ENCODE data around the gene NANS. TPM values are rescaled to one million over a fixed set of nuclear protein-coding genes. Genes with fewer than 3 reads are reported as not detected.

The NANS gene
- total and polyA plus RNA-seq, 10 of the 15 experiments (the other 5 are each of a cell fraction or from before 2014, with no cell fraction given), result 21.0 to 126 (median 52.3) TPM

DNA sequence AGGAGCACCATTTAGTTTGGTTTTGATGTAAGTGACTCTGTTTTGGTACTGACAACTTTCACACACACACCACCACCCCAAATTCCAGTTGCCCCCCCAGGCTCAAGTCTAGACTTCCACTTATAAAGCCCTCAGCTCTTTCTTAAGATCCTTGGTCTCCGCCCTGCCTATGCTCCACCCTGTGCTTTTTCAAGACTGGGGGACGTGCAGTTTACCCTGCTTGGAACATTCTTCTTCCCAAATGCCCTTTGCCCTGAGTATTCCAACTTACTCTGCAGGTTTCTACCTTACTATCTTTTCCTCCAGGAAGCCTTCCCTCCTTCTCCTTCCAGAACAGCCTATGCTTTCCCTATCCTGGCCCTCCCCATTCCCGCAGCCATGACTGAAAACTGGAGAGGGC, 63.9 kb downstream of the NANS start:
- H3K27me3 ChIP-seq (replicated peaks in 1 of 2; ENCODE audit: control insufficient read depth in 2 of 2, insufficient read depth in 2 of 2, low read length in 1 of 2), result no peaks in the 10 kb centered on the region
- FAIRE-seq (no peak), DNase-seq (ENCODE audit: low read depth, low spot score) (no peak), ATAC-seq (no peak)
- H3K4me1 ChIP-seq (ENCODE audit: control insufficient read depth, insufficient read depth, low read length), result peaks cover 23% of the 10 kb centered on the region
- intact Hi-C loops (cut with micrococcal nuclease; ENCODE audit: unreplicated experiment) (no loop called here), in situ Hi-C loops (cut with MboI) (no loop called here)
- no peak overlapping the region for H3K9ac ChIP-seq (ENCODE audit: control insufficient read depth, insufficient read depth, low read length)
- H3K4me2 ChIP-seq (ENCODE audit: control insufficient read depth, insufficient read depth), result no peak overlapping the region
- no peaks in the 10 kb centered on the region for H3K9me3 ChIP-seq (replicated peaks; ENCODE audit: control insufficient read depth, insufficient read depth, low read length)
- ChIA-PET SMC1A (ENCODE audit: uncharacterized antibody, unreplicated experiment) (interaction anchor here (0.8 to 2.8 kb wide), 8 partner anchors 8 to 136 kb away, joined by 3 to 22 read pairs (median 4); partner anchors contain the start of gene TBC1D2), RAD21 (ENCODE audit: unreplicated experiment) (interaction anchor here (1.7 to 3.1 kb wide), 3 partner anchors 17 to 46 kb away, joined by 7 to 20 read pairs (median 8); no protein-coding TSS in a partner anchor), CTCF (interaction anchor here (1.0 to 2.4 kb wide), 9 partner anchors 12 to 143 kb away, joined by 3 to 13 read pairs (median 4); no protein-coding TSS in a partner anchor), POLR2A (no interaction called here)
- no TSS peak for BruUV-seq (replicated peaks)
- no peak overlapping the region for H2AFZ ChIP-seq (ENCODE audit: control insufficient read depth, low read depth, low read length)
- no peaks in the 10 kb centered on the region for H4K20me1 ChIP-seq (ENCODE audit: control insufficient read depth, insufficient read depth)
- H3K4me3 ChIP-seq, result no peak overlapping the region
- H3K79me2 ChIP-seq (ENCODE audit: control insufficient read depth, insufficient read depth, low read length), result peaks cover 23% of the 10 kb centered on the region
- H3K27ac ChIP-seq (ENCODE audit: control insufficient read depth, insufficient read depth), result no peak overlapping the region
- WGBS (ENCODE audit: insufficient coverage, insufficient replicate concordance, low lambda C conversion rate, missing lambda C conversion rate), result 88% methylated on average over 3 of the region's 3 CpGs
- peaks cover 0 to 6% of the 10 kb centered on the region in 2 experiments; a peak in 2 of 4 replicates for H3K36me3 ChIP-seq (ENCODE audit: control insufficient read depth in 2 of 2, insufficient read depth in 2 of 2, low read length in 1 of 2)
- TF ChIP-seq SP1 (IDR thresholded peaks at IDR 0.05; ENCODE audit: low read depth, low read length), result no peak
- TF ChIP-seq, protein P1, sequence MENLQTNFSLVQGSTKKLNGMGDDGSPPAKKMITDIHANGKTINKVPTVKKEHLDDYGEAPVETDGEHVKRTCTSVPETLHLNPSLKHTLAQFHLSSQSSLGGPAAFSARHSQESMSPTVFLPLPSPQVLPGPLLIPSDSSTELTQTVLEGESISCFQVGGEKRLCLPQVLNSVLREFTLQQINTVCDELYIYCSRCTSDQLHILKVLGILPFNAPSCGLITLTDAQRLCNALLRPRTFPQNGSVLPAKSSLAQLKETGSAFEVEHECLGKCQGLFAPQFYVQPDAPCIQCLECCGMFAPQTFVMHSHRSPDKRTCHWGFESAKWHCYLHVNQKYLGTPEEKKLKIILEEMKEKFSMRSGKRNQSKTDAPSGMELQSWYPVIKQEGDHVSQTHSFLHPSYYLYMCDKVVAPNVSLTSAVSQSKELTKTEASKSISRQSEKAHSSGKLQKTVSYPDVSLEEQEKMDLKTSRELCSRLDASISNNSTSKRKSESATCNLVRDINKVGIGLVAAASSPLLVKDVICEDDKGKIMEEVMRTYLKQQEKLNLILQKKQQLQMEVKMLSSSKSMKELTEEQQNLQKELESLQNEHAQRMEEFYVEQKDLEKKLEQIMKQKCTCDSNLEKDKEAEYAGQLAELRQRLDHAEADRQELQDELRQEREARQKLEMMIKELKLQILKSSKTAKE (IDR thresholded peaks at IDR 0.05; ENCODE audit: low read depth, poor library complexity, severe bottlenecking), result no peak
- TF ChIP-seq, protein P2, sequence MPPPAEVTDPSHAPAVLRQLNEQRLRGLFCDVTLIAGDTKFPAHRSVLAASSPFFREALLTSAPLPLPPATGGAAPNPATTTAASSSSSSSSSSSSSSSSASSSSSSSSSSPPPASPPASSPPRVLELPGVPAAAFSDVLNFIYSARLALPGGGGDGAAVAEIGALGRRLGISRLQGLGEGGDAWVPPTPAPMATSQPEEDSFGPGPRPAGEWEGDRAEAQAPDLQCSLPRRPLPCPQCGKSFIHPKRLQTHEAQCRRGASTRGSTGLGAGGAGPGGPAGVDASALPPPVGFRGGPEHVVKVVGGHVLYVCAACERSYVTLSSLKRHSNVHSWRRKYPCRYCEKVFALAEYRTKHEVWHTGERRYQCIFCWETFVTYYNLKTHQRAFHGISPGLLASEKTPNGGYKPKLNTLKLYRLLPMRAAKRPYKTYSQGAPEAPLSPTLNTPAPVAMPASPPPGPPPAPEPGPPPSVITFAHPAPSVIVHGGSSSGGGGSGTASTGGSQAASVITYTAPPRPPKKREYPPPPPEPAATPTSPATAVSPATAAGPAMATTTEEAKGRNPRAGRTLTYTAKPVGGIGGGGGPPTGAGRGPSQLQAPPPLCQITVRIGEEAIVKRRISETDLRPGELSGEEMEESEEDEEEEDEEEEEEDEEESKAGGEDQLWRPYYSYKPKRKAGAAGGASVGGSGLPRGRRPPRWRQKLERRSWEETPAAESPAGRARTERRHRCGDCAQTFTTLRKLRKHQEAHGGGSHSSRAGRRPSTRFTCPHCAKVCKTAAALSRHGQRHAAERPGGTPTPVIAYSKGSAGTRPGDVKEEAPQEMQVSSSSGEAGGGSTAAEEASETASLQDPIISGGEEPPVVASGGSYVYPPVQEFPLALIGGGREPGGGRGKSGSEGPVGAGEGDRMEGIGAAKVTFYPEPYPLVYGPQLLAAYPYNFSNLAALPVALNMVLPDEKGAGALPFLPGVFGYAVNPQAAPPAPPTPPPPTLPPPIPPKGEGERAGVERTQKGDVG (CRISPR knock-in tag; IDR thresholded peaks at IDR 0.05), result no peak
- TF ChIP-seq, protein P3, sequence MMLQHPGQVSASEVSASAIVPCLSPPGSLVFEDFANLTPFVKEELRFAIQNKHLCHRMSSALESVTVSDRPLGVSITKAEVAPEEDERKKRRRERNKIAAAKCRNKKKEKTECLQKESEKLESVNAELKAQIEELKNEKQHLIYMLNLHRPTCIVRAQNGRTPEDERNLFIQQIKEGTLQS (IDR thresholded peaks at IDR 0.05; ENCODE audit: borderline replicate concordance, extremely low read depth, low read depth, low read length), result no peak
- TF ChIP-seq, protein P4, sequence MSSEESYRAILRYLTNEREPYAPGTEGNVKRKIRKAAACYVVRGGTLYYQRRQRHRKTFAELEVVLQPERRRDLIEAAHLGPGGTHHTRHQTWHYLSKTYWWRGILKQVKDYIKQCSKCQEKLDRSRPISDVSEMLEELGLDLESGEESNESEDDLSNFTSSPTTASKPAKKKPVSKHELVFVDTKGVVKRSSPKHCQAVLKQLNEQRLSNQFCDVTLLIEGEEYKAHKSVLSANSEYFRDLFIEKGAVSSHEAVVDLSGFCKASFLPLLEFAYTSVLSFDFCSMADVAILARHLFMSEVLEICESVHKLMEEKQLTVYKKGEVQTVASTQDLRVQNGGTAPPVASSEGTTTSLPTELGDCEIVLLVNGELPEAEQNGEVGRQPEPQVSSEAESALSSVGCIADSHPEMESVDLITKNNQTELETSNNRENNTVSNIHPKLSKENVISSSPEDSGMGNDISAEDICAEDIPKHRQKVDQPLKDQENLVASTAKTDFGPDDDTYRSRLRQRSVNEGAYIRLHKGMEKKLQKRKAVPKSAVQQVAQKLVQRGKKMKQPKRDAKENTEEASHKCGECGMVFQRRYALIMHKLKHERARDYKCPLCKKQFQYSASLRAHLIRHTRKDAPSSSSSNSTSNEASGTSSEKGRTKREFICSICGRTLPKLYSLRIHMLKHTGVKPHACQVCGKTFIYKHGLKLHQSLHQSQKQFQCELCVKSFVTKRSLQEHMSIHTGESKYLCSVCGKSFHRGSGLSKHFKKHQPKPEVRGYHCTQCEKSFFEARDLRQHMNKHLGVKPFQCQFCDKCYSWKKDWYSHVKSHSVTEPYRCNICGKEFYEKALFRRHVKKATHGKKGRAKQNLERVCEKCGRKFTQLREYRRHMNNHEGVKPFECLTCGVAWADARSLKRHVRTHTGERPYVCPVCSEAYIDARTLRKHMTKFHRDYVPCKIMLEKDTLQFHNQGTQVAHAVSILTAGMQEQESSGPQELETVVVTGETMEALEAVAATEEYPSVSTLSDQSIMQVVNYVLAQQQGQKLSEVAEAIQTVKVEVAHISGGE (CRISPR knock-in tag; IDR thresholded peaks at IDR 0.05), result no peak
- no peak for TF ChIP-seq NR2C2 (IDR thresholded peaks at IDR 0.05; ENCODE audit: borderline replicate concordance, control insufficient read depth, insufficient read length, low read depth)
- TF ChIP-seq SMAD5 (IDR thresholded peaks at IDR 0.05; ENCODE audit: low read depth), result no peak
- TF ChIP-seq MTA2 (IDR thresholded peaks at IDR 0.05; ENCODE audit: low read depth), result no peak
- TF ChIP-seq RUNX3 (IDR thresholded peaks at IDR 0.05; ENCODE audit: low read length), result no peak
- TF ChIP-seq KDM1A (IDR thresholded peaks at IDR 0.05; ENCODE audit: borderline replicate concordance), result no peak
- no peak for TF ChIP-seq TAF1 (IDR thresholded peaks at IDR 0.05; ENCODE audit: borderline replicate concordance, low read depth, low read length)
- TF ChIP-seq MYB (IDR thresholded peaks at IDR 0.05; ENCODE audit: borderline replicate concordance, low read depth, low read length), result no peak
- TF ChIP-seq IKZF1 (conservative IDR thresholded peaks at IDR 0.05), result no peak

Data from GM12878 (cell line).